ENCODE results near the gene NAA80. TPM values are rescaled to one million over a fixed set of nuclear protein-coding genes. Genes with fewer than 3 reads are reported as not detected.

NAA80 gene
- total and polyA plus RNA-seq, 2 of the 13 experiments (the other 11 are each of a cell fraction or from before 2014, with no cell fraction given): 3.4 to 8.7 TPM

DNA sequence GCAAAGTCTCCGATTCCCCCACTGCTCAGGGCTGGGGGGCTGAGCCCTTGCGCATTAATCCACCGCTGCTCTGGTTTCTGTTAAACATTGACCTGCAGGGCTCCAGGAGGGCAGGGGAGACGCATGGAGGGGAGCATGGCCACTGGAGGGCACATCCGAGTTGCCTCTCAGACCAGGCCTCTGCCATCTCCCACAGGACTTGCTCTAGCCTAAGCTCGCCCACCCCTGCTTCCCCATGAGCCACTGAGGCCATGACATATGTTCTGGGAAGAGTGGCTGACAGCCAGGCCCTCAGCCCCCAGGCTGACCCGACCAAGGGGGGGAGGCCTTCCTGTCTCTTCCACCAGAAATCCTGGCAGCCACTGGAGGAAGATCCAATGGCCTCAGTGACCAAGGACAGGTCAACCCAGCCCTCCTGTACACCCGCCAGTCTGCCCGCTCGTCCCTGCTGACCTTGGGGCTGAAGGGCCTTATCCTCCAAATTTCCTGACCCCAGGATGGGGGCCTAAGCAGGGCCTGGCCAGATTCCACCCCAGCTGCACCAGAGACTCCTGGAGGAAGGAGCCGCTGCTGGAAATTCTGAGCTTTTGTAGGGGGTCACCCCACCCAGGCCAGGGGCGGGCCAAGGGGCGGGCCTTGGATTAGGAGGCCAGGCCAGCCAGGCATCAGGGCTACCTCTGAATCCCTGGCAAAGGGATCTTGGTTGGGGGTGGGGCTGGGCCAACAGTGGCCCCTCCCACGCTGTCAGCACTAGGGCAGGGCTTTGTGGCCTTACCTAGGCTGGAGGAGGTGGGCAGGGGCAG is 4.0 kb upstream of the NAA80 start, which contains the start of gene HYAL1 (continued):
- TF ChIP-seq, protein P1, sequence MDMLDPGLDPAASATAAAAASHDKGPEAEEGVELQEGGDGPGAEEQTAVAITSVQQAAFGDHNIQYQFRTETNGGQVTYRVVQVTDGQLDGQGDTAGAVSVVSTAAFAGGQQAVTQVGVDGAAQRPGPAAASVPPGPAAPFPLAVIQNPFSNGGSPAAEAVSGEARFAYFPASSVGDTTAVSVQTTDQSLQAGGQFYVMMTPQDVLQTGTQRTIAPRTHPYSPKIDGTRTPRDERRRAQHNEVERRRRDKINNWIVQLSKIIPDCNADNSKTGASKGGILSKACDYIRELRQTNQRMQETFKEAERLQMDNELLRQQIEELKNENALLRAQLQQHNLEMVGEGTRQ (IDR thresholded peaks at IDR 0.05; ENCODE audit: low read depth, low read length): no peak
- TF ChIP-seq, protein P1 (CRISPR knock-in tag; IDR thresholded peaks at IDR 0.05; ENCODE audit: borderline replicate concordance): no peak
- peak; percentile 87; the same call in 1 of the 2 replicates for TF ChIP-seq ZNF724P (CRISPR knock-in tag; IDR thresholded peaks at IDR 0.05; ENCODE audit: borderline replicate concordance)
- no peak for TF ChIP-seq ZNF780A (CRISPR knock-in tag; IDR thresholded peaks at IDR 0.05)
- no peak; the same call in 1 of the 2 replicates for TF ChIP-seq SMAD1 (CRISPR knock-in tag; IDR thresholded peaks at IDR 0.05; ENCODE audit: borderline replicate concordance, low read depth)
- no peak for TF ChIP-seq TCF12 (IDR thresholded peaks at IDR 0.05)
- TF ChIP-seq TCF12 (CRISPR knock-in tag; IDR thresholded peaks at IDR 0.05): no peak
- TF ChIP-seq, protein P2, sequence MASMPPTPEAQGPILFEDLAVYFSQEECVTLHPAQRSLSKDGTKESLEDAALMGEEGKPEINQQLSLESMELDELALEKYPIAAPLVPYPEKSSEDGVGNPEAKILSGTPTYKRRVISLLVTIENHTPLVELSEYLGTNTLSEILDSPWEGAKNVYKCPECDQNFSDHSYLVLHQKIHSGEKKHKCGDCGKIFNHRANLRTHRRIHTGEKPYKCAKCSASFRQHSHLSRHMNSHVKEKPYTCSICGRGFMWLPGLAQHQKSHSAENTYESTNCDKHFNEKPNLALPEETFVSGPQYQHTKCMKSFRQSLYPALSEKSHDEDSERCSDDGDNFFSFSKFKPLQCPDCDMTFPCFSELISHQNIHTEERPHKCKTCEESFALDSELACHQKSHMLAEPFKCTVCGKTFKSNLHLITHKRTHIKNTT (CRISPR knock-in tag; IDR thresholded peaks at IDR 0.05): no peak
- 0 out of 2 replicates have a peak, but pooled peaks have one; percentile 66 for TF ChIP-seq IRX3 (CRISPR knock-in tag; IDR thresholded peaks at IDR 0.05; ENCODE audit: borderline replicate concordance, low read depth)
- peak; percentile 23; the same call in 1 of the 2 replicates for TF ChIP-seq CBFB (CRISPR knock-in tag; IDR thresholded peaks at IDR 0.05)
- TF ChIP-seq, protein P3, sequence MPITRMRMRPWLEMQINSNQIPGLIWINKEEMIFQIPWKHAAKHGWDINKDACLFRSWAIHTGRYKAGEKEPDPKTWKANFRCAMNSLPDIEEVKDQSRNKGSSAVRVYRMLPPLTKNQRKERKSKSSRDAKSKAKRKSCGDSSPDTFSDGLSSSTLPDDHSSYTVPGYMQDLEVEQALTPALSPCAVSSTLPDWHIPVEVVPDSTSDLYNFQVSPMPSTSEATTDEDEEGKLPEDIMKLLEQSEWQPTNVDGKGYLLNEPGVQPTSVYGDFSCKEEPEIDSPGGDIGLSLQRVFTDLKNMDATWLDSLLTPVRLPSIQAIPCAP (CRISPR knock-in tag; IDR thresholded peaks at IDR 0.05; ENCODE audit: low read depth): no peak
- TF ChIP-seq PRMT3 (CRISPR knock-in tag; IDR thresholded peaks at IDR 0.05; ENCODE audit: borderline replicate concordance, low read depth): peak; percentile 52
- TF ChIP-seq ZSCAN9 (CRISPR knock-in tag; IDR thresholded peaks at IDR 0.05; ENCODE audit: borderline replicate concordance): peak; percentile 80; the same call in 1 of the 2 replicates
- no peak; the same call in 1 of the 2 replicates for TF ChIP-seq ZSCAN20 (CRISPR knock-in tag; IDR thresholded peaks at IDR 0.05; ENCODE audit: borderline replicate concordance)
- no peak for TF ChIP-seq TAF15 (IDR thresholded peaks at IDR 0.05; ENCODE audit: low read depth, low read length, poor library complexity, severe bottlenecking)
- TF ChIP-seq ZNF510 (CRISPR knock-in tag; IDR thresholded peaks at IDR 0.05; ENCODE audit: low read depth): peak; percentile 20; the same call in 1 of the 2 replicates
- TF ChIP-seq ZNF709 (CRISPR knock-in tag; IDR thresholded peaks at IDR 0.05): peak; percentile 72; the same call in 1 of the 2 replicates
- TF ChIP-seq POLR2AphosphoS5 (IDR thresholded peaks at IDR 0.05; ENCODE audit: low read depth, low read length): peak; percentile 99
- TF ChIP-seq ZMYM4 (CRISPR knock-in tag; IDR thresholded peaks at IDR 0.05): peak; percentile 53; the same call in 1 of the 2 replicates
- TF ChIP-seq, protein P4, sequence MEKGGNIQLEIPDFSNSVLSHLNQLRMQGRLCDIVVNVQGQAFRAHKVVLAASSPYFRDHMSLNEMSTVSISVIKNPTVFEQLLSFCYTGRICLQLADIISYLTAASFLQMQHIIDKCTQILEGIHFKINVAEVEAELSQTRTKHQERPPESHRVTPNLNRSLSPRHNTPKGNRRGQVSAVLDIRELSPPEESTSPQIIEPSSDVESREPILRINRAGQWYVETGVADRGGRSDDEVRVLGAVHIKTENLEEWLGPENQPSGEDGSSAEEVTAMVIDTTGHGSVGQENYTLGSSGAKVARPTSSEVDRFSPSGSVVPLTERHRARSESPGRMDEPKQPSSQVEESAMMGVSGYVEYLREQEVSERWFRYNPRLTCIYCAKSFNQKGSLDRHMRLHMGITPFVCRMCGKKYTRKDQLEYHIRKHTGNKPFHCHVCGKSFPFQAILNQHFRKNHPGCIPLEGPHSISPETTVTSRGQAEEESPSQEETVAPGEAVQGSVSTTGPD (CRISPR knock-in tag; IDR thresholded peaks at IDR 0.05): peak; percentile 60
- no peak for TF ChIP-seq MBNL3 (CRISPR knock-in tag; conservative IDR thresholded peaks at IDR 0.05)
- TF ChIP-seq ZNF331 (CRISPR knock-in tag; IDR thresholded peaks at IDR 0.05): peak; percentile 34; the same call in 1 of the 2 replicates
